ENCODE data around the gene FRMD4A. TPM values are rescaled to one million over a fixed set of nuclear protein-coding genes. Genes with fewer than 3 reads are reported as not detected.
A peak's percentile ranks its signal among the peaks of the same experiment; 100 is the strongest.

The FRMD4A gene
- total RNA-seq, 1 donor from 2014 or later = 236 TPM

DNA sequence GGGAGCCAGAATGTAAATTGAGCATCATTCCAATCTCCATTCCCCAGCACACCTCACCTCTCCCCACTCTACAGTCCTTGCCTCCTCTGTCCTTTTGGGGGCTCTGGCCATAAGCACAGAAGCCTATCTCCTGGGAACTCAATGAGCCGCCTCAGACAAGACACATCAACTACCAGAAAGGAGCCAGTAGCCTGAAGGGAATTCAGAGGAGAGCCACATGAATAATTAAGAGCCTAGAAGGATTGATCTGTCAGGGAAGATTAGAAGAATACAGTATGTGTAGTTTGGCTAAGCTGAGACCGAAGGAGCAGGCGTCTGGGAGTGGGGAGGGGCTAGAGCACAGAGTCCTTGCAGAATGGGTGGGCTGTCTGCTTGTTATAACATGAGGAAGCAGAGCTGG lies 31.2 kb downstream of the FRMD4A start:
- H3K27ac Mint-ChIP-seq (ENCODE audit: unreplicated experiment) = no peak overlapping the region
- TF ChIP-seq, protein P1, sequence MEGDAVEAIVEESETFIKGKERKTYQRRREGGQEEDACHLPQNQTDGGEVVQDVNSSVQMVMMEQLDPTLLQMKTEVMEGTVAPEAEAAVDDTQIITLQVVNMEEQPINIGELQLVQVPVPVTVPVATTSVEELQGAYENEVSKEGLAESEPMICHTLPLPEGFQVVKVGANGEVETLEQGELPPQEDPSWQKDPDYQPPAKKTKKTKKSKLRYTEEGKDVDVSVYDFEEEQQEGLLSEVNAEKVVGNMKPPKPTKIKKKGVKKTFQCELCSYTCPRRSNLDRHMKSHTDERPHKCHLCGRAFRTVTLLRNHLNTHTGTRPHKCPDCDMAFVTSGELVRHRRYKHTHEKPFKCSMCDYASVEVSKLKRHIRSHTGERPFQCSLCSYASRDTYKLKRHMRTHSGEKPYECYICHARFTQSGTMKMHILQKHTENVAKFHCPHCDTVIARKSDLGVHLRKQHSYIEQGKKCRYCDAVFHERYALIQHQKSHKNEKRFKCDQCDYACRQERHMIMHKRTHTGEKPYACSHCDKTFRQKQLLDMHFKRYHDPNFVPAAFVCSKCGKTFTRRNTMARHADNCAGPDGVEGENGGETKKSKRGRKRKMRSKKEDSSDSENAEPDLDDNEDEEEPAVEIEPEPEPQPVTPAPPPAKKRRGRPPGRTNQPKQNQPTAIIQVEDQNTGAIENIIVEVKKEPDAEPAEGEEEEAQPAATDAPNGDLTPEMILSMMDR (IDR thresholded peaks at IDR 0.05) = no peak
- H3K9me3 Mint-ChIP-seq (ENCODE audit: unreplicated experiment) = no peaks in the 10 kb centered on the region
- no peaks in the 10 kb centered on the region for H3K36me3 Mint-ChIP-seq (ENCODE audit: unreplicated experiment)
- no peak for DNase-seq (ENCODE audit: extremely low spot score, unreplicated experiment)
- H3K27me3 Mint-ChIP-seq (ENCODE audit: unreplicated experiment) = no peaks in the 10 kb centered on the region
- peaks cover 56% of the 10 kb centered on the region for H3K4me1 Mint-ChIP-seq (ENCODE audit: unreplicated experiment)
- no peak overlapping the region for H3K4me3 Mint-ChIP-seq (ENCODE audit: unreplicated experiment)

DNA sequence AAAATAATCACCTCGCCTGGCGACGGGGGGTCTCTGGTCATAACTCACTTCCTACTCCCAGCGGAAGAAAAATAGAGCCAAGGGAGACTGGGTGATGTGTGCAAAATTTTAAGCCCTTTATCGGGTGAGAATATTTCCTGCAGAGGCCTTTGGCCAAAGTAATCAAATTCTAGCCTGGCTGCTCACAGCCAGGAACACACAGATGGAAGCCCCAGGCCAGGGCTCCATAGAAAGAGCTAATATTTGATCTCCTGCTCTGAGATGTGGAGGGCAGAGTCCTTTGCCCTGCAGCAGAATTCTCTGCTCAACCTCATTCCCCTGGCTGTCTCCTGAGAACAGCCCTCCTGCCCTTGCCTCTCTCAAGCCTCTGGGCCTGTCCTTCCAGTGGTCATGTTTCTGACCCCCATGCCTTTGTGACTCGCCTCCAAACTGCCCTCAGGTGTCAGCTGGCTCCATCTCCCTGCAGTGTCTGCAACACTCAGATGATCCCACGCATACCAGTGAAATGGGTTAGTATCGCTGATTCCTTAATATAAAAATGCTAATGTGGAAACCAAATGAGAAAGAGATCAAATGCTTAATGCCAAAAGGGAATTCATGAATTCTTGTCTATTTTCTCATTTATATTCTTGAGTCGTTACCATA lies 34.5 kb downstream of the FRMD4A start:
- H3K4me1 Mint-ChIP-seq (ENCODE audit: unreplicated experiment) = peaks cover 45% of the 10 kb centered on the region
- no peak overlapping the region for H3K4me3 Mint-ChIP-seq (ENCODE audit: unreplicated experiment)
- TF ChIP-seq, protein P1 (IDR thresholded peaks at IDR 0.05) = no peak
- peaks cover 11% of the 10 kb centered on the region for H3K36me3 Mint-ChIP-seq (ENCODE audit: unreplicated experiment)
- peak overlapping the region; percentile 91 for H3K27ac Mint-ChIP-seq (ENCODE audit: unreplicated experiment)
- H3K9me3 Mint-ChIP-seq (ENCODE audit: unreplicated experiment) = peaks cover 13% of the 10 kb centered on the region
- H3K27me3 Mint-ChIP-seq (ENCODE audit: unreplicated experiment) = no peaks in the 10 kb centered on the region
- DNase-seq (ENCODE audit: extremely low spot score, unreplicated experiment) = no peak

DNA sequence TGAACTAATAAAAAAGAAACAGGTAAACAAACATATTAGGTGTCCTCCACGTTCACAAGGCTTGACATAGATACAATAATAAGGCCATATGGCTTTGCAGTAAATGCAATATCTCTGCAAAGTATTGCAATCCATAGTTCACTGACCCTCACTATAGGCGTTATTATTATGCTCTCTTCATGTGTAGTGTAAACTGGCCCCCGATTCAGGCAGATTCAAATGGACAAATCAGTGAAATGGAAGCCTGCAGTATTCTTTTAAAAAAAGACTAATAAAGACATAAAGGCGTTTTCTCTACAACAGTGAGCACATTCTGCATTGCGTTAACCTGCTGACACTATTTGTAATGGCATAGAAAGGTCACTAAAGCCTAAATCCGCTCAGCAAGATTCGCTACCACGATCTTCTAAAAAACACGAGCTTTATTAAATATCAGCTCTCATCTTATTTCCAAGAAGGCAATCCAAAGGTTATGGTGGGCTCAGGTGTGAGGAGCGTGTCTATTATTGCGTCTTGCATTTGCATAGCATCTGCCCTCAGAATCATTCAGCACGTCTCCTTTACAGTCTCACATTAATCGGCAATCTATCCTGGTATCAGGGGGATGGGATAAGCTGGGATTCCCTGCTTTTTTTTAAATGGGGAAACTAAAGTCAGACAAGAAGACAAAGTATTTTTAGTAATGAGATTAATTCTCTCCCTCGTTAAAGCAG lies 36.2 kb downstream of the FRMD4A start:
- peaks cover 26% of the 10 kb centered on the region for H3K9me3 Mint-ChIP-seq (ENCODE audit: unreplicated experiment)
- peaks cover 45% of the 10 kb centered on the region for H3K4me1 Mint-ChIP-seq (ENCODE audit: unreplicated experiment)
- no peak overlapping the region for H3K4me3 Mint-ChIP-seq (ENCODE audit: unreplicated experiment)
- no peaks in the 10 kb centered on the region for H3K27me3 Mint-ChIP-seq (ENCODE audit: unreplicated experiment)
- TF ChIP-seq, protein P1 (IDR thresholded peaks at IDR 0.05) = no peak
- peaks cover 21% of the 10 kb centered on the region for H3K36me3 Mint-ChIP-seq (ENCODE audit: unreplicated experiment)
- DNase-seq (ENCODE audit: extremely low spot score, unreplicated experiment) = no peak
- peak overlapping the region; percentile 91 for H3K27ac Mint-ChIP-seq (ENCODE audit: unreplicated experiment)

DNA sequence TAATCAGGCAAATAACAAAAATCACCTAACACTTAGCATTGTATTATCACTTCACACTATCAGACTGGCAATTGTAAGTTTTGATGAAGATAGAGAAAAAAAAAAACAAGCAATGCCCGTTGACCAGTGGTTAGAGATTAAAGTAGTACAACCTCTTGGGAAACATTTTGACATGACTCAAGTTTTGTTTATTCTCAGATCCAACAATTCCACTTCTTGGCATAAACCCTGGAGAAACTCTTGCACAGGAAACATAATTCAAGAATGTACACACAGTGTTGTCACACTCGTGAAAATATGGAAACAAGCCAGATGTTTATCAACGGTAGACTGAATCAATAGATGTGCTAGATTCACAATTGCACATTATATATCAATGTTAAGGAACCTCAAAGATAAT lies 37.2 kb downstream of the FRMD4A start:
- H3K27me3 Mint-ChIP-seq (ENCODE audit: unreplicated experiment) = no peaks in the 10 kb centered on the region
- peak overlapping the region; percentile 21 for H3K27ac Mint-ChIP-seq (ENCODE audit: unreplicated experiment)
- peaks cover 21% of the 10 kb centered on the region for H3K36me3 Mint-ChIP-seq (ENCODE audit: unreplicated experiment)
- H3K9me3 Mint-ChIP-seq (ENCODE audit: unreplicated experiment) = peaks cover 31% of the 10 kb centered on the region
- peaks cover 43% of the 10 kb centered on the region for H3K4me1 Mint-ChIP-seq (ENCODE audit: unreplicated experiment)
- TF ChIP-seq, protein P1 (IDR thresholded peaks at IDR 0.05) = no peak
- H3K4me3 Mint-ChIP-seq (ENCODE audit: unreplicated experiment) = no peak overlapping the region
- no peak for DNase-seq (ENCODE audit: extremely low spot score, unreplicated experiment)

DNA sequence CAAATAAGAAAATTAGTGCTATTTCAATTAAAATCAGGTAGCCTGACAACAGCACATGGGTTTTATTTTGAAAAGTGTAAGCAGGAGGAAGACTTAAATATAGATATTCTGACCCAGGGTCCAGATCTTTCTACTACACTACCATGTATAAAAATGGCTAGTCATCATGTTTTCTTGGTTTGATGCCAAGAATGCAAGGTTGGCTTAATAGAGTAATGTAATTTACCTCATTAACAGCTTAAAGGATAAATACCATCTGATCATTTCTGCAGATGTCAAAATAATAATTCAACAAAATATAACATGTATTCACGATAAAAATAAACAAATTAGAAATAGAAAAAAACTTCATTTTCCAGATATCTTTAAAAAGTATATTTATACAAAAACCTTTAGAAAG lies 39.4 kb downstream of the FRMD4A start:
- Mint-ChIP-seq H3K4me3 (ENCODE audit: unreplicated experiment) (no peak overlapping the region), H3K4me1 (ENCODE audit: unreplicated experiment) (peaks cover 23% of the 10 kb centered on the region), H3K27me3 (ENCODE audit: unreplicated experiment) (no peaks in the 10 kb centered on the region), H3K9me3 (ENCODE audit: unreplicated experiment) (peaks cover 41% of the 10 kb centered on the region), H3K27ac (ENCODE audit: unreplicated experiment) (no peak overlapping the region), H3K36me3 (ENCODE audit: unreplicated experiment) (peaks cover 30% of the 10 kb centered on the region)
- TF ChIP-seq, protein P1 (IDR thresholded peaks at IDR 0.05) = no peak
- DNase-seq (ENCODE audit: extremely low spot score, unreplicated experiment) = no peak

Measured in osteocyte (in vitro differentiated cells).